Rectal smooth muscle tissue (tissue), 1 donor: ENCODE measurements around the gene GPS2.

Experiments
- H3K27ac ChIP-seq: one replicate; pipeline ENCODE4 v1.7.0; 2013; ENCODE audit warnings: low read depth, low read length, inconsistent platforms
- H3K27me3 ChIP-seq: one replicate; pipeline ENCODE4 v1.7.0; 2013; ENCODE audit warnings: low read length; ENCODE audit not compliant: control insufficient read depth, insufficient read depth
- H3K36me3 ChIP-seq: one replicate; pipeline ENCODE4 v1.7.0; 2013; ENCODE audit warnings: low read length; ENCODE audit not compliant: control insufficient read depth, insufficient read depth
- H3K4me1 ChIP-seq: one replicate; pipeline ENCODE4 v1.7.0; 2013; ENCODE audit warnings: low read length; ENCODE audit not compliant: control insufficient read depth, insufficient read depth
- H3K4me3 ChIP-seq: one replicate; pipeline ENCODE4 v1.7.0; 2013; ENCODE audit warnings: low read length
- H3K9ac ChIP-seq: one replicate; pipeline ENCODE4 v1.7.0; 2013; ENCODE audit warnings: low read length

Gene GPS2

GRCh38 chr17:7311110-7311705, 4.0 kb downstream of the GPS2 start:
- Histone ChIP-seq H3K9ac (no peak overlapping the region), H3K27me3 (no peaks in the 10 kb centered on the region), H3K4me1 (peaks cover 24% of the 10 kb centered on the region), H3K4me3 (no peak overlapping the region), H3K27ac (no peak overlapping the region), H3K36me3 (peaks cover 32% of the 10 kb centered on the region)

GRCh38 chr17:7309628-7310027, 5.5 kb downstream of the GPS2 start:
- Histone ChIP-seq H3K27ac (no peak overlapping the region), H3K9ac (no peak overlapping the region), H3K27me3 (no peaks in the 10 kb centered on the region), H3K36me3 (peaks cover 32% of the 10 kb centered on the region), H3K4me3 (no peak overlapping the region), H3K4me1 (peaks cover 19% of the 10 kb centered on the region)

GRCh38 chr17:7308625-7309433, 6.3 kb downstream of the GPS2 start:
- peak overlapping the region; percentile 34 for H3K9ac ChIP-seq
- peak overlapping the region; percentile 77 for H3K4me3 ChIP-seq
- peaks cover 32% of the 10 kb centered on the region for H3K36me3 ChIP-seq
- peak overlapping the region; percentile 97 for H3K27ac ChIP-seq
- no peaks in the 10 kb centered on the region for H3K27me3 ChIP-seq
- peaks cover 11% of the 10 kb centered on the region for H3K4me1 ChIP-seq

GRCh38 chr17:7307686-7308624, 7.2 kb downstream of the GPS2 start:
- Histone ChIP-seq H3K9ac (peak overlapping the region; percentile 71), H3K4me3 (peak overlapping the region; percentile 77), H3K27me3 (no peaks in the 10 kb centered on the region), H3K36me3 (peaks cover 26% of the 10 kb centered on the region), H3K27ac (peak overlapping the region; percentile 97), H3K4me1 (peaks cover 11% of the 10 kb centered on the region)

GRCh38 chr17:7306911-7307685, 8.1 kb downstream of the GPS2 start, which contains the start of gene EIF5A:
TSS of gene EIF5A (plus strand) at chr17:7307628. CDS start at chr17:7309636, 2,008 bp downstream.
- H3K27me3 ChIP-seq = no peaks in the 10 kb centered on the region
- peak within 1 kb of the TSS; percentile 97 for H3K27ac ChIP-seq
- peaks cover 18% of the 10 kb centered on the region for H3K36me3 ChIP-seq
- H3K4me1 ChIP-seq = peaks cover 11% of the 10 kb centered on the region
- H3K4me3 ChIP-seq = peak within 1 kb of the TSS; percentile 77
- peak within 1 kb of the TSS; percentile 71 for H3K9ac ChIP-seq

GRCh38 chr17:7304179-7304578, 11.0 kb downstream of the GPS2 start:
- Histone ChIP-seq H3K27ac (no peak overlapping the region), H3K9ac (no peak overlapping the region), H3K36me3 (no peaks in the 10 kb centered on the region), H3K27me3 (no peaks in the 10 kb centered on the region), H3K4me3 (no peak overlapping the region), H3K4me1 (peaks cover 6% of the 10 kb centered on the region)

GRCh38 chr17:7296189-7296861, 18.8 kb downstream of the GPS2 start:
- Histone ChIP-seq H3K4me1 (peaks cover 31% of the 10 kb centered on the region), H3K9ac (peak overlapping the region; percentile 10), H3K27me3 (peaks cover 4% of the 10 kb centered on the region), H3K27ac (peak overlapping the region; percentile 53), H3K36me3 (no peaks in the 10 kb centered on the region), H3K4me3 (peak overlapping the region; percentile 39)

GRCh38 chr17:7295230-7296180, 19.7 kb downstream of the GPS2 start:
- peaks cover 31% of the 10 kb centered on the region for H3K4me1 ChIP-seq
- no peaks in the 10 kb centered on the region for H3K36me3 ChIP-seq
- no peak overlapping the region for H3K9ac ChIP-seq
- peak overlapping the region; percentile 53 for H3K27ac ChIP-seq
- H3K27me3 ChIP-seq = peaks cover 6% of the 10 kb centered on the region
- H3K4me3 ChIP-seq = peak overlapping the region; percentile 61

GRCh38 chr17:7294614-7295153, 20.5 kb downstream of the GPS2 start, which contains the start of gene YBX2:
TSS of gene YBX2 (minus strand) at chr17:7294639. CDS start at chr17:7294500, 139 bp downstream.
- Histone ChIP-seq H3K4me1 (peaks cover 31% of the 10 kb centered on the region), H3K9ac (no peak within 1 kb of the TSS), H3K27me3 (peaks cover 6% of the 10 kb centered on the region), H3K27ac (peak within 1 kb of the TSS; percentile 31), H3K36me3 (no peaks in the 10 kb centered on the region), H3K4me3 (peak within 1 kb of the TSS; percentile 61)

GRCh38 chr17:7293816-7294613, 21.1 kb downstream of the GPS2 start:
- no peak overlapping the region for H3K9ac ChIP-seq
- peak overlapping the region; percentile 32 for H3K4me3 ChIP-seq
- no peaks in the 10 kb centered on the region for H3K36me3 ChIP-seq
- H3K27me3 ChIP-seq = peaks cover 6% of the 10 kb centered on the region
- peaks cover 31% of the 10 kb centered on the region for H3K4me1 ChIP-seq
- no peak overlapping the region for H3K27ac ChIP-seq
